Activated T-cell treated with anti-CD3 and anti-CD28 coated beads, Interleukin-2, amount 50 U/mL, for 24 hours (primary cell): ENCODE data around the gene TAS2R42.

ENCODE experiments used
- DNase-seq: peaks from one replicate; pipeline ENCODE4 v3.0.0-alpha.2; 2020
- H3K27ac Mint-ChIP-seq: 2 replicates; pipeline ENCODE4 v1.8.0; 2020; ENCODE audit warnings: mild to moderate bottlenecking, mixed read lengths
- H3K27me3 Mint-ChIP-seq: 2 replicates; pipeline ENCODE4 v1.8.0; 2020; ENCODE audit warnings: mixed read lengths
- H3K36me3 Mint-ChIP-seq: 2 replicates; pipeline ENCODE4 v1.8.0; 2020; ENCODE audit warnings: low read depth, mixed read lengths
- H3K4me1 Mint-ChIP-seq: 2 replicates; pipeline ENCODE4 v1.8.0; 2020; ENCODE audit warnings: low read depth, mixed read lengths
- H3K4me3 Mint-ChIP-seq: 2 replicates; pipeline ENCODE4 v1.8.0; 2020; ENCODE audit warnings: mild to moderate bottlenecking, moderate library complexity, mixed read lengths
- H3K9me3 Mint-ChIP-seq: 2 replicates; pipeline ENCODE4 v1.8.0; 2020; ENCODE audit warnings: mixed read lengths

Gene TAS2R42

DNA sequence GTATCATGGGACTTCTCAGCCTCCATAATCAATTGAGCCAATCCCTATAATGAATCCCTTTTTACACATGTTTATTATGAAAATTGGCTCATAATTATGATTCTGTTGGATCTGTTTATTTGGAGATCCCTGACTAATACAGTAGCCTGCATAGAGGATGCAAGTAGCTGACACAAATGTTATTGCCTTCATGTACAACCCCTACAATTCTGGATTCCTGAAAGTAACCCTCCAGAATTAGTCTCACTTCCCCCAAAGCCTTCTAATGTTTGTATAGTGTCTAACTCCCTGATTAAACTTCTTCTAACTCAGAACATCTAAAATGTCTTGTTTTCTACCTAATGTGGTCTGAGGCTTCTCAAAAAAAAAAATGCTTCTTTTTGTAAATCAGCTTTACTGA, 22.4 kb downstream of the TAS2R42 start:
- peaks cover 90% of the 10 kb centered on the region for H3K36me3 Mint-ChIP-seq
- no peak overlapping the region for H3K27ac Mint-ChIP-seq
- no peaks in the 10 kb centered on the region for H3K9me3 Mint-ChIP-seq
- H3K27me3 Mint-ChIP-seq: no peaks in the 10 kb centered on the region
- peaks cover 77% of the 10 kb centered on the region for H3K4me1 Mint-ChIP-seq
- DNase-seq: no peak
- H3K4me3 Mint-ChIP-seq: no peak overlapping the region

DNA sequence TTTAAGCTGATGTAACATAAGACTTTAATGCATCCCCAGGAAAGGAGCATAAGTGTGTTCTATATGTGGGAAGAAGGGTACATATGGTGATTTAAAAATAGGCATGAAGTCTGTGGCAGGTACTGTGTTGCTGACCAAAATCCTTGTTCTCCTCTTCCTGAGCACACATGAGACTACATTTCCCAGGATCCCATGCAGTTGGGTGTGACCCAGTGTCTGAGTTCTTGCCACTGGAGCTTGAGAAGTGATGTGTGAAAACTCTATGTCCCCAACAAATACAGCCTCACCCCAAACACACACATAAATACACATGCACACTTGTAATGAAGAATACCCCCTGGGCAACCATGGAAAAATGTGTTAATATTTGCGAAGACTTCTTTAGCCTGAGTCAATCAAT, 24.2 kb downstream of the TAS2R42 start:
- H3K4me1 Mint-ChIP-seq: peaks cover 65% of the 10 kb centered on the region
- no peaks in the 10 kb centered on the region for H3K27me3 Mint-ChIP-seq
- H3K36me3 Mint-ChIP-seq: peaks cover 87% of the 10 kb centered on the region
- H3K4me3 Mint-ChIP-seq: no peak overlapping the region
- DNase-seq: no peak
- H3K9me3 Mint-ChIP-seq: no peaks in the 10 kb centered on the region
- H3K27ac Mint-ChIP-seq: no peak overlapping the region

DNA sequence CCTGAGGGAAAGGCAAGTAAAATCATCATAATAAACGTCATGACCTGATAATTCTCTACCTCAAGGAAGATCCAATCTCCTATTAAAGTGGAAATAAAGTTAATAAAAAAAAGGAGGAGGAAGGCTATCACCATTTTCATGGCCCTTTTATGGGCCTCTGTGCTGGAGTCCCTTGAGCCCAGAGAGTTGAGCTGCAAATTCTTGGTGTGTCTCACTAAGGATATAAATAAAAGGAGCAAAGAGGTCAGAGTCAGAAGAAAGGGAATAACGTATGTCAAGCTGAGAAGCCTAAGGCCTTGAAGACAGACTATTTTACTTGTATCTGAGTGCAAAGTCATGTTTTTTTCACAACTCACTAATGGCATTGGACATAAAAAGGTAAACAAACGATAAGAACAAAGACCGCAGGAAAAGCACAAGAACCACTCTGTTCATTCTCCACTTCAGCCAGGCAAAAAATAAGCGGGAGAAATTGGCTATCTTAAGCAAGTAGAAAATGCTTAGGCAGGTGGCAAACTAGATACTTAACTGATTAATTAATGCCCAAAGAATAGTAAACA, 27.8 kb downstream of the TAS2R42 start:
- H3K4me1 Mint-ChIP-seq: peaks cover 43% of the 10 kb centered on the region
- H3K9me3 Mint-ChIP-seq: peaks cover 11% of the 10 kb centered on the region
- no peak for DNase-seq
- no peaks in the 10 kb centered on the region for H3K27me3 Mint-ChIP-seq
- H3K4me3 Mint-ChIP-seq: no peak overlapping the region
- H3K27ac Mint-ChIP-seq: no peak overlapping the region
- peaks cover 81% of the 10 kb centered on the region for H3K36me3 Mint-ChIP-seq

DNA sequence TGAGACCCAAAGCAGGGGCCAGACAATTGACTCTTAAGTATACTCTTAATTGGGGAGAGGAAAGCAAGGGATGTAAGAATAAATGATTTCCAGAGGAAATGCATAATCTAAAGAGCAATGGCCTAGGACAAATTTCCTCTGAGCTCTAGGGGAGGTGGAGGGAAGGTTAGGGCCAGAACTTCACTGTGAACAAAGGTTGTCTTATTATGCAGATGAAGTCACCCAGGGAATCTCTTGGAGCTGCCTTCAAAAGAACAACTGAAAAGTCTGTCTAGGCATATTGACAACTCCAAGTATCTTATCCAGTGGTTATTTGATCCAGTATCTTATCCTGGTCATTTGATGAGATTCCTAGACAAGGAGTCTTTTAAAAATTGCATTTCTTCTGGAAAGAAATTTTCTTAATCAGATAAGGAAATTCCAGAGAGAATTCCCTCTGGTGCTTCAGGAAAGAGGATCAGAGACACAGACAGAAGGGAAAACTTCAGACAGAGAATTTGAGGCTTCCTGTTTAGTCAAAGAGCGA, 32.3 kb downstream of the TAS2R42 start:
- no peak overlapping the region for H3K4me3 Mint-ChIP-seq
- H3K36me3 Mint-ChIP-seq: peaks cover 66% of the 10 kb centered on the region
- DNase-seq: no peak
- H3K27me3 Mint-ChIP-seq: no peaks in the 10 kb centered on the region
- peaks cover 24% of the 10 kb centered on the region for H3K4me1 Mint-ChIP-seq
- peaks cover 15% of the 10 kb centered on the region for H3K9me3 Mint-ChIP-seq
- H3K27ac Mint-ChIP-seq: no peak overlapping the region

DNA sequence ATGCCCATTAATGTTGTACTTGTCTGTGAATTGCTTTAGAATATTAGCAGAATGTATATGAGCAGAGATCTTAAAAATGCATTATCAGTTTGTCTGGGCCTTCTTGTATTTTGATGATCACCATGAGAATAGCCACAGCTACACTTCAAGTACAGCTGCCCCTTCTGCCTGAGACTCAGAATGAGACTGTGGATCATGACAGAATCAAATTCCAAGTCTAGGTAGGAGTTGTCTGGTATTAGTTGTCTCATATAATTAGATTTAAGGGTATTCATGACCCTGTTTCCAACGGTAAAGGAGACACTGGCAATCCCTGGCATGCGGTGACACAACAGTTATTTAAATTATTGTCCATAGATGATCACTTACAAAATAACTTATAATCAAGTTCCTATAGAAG, 34.0 kb downstream of the TAS2R42 start:
- Mint-ChIP-seq H3K4me1 (peaks cover 16% of the 10 kb centered on the region), H3K9me3 (peaks cover 15% of the 10 kb centered on the region), H3K27me3 (no peaks in the 10 kb centered on the region), H3K4me3 (no peak overlapping the region), H3K27ac (no peak overlapping the region), H3K36me3 (peaks cover 57% of the 10 kb centered on the region)
- DNase-seq: no peak

DNA sequence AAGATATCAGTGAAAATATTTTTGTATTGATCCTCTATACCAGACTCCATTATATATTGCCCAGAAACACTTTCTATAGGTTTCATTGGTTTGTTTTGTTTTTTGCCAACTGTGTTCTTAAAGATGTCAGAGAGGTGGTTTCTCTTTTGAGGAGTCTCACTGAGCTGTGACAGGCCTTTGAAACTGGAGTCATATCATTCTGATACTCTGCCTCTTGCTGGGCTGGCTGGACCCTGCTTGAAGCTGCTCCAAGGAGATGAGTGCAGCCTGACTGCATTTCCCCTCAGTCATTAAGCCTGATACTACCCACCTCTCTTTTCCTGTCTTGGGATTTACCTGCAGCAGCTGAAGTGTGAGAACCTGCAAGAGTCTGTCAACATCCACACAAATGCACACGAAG, 35.9 kb downstream of the TAS2R42 start:
- H3K4me1 Mint-ChIP-seq: peaks cover 18% of the 10 kb centered on the region
- H3K27me3 Mint-ChIP-seq: no peaks in the 10 kb centered on the region
- H3K36me3 Mint-ChIP-seq: peaks cover 47% of the 10 kb centered on the region
- H3K27ac Mint-ChIP-seq: no peak overlapping the region
- H3K9me3 Mint-ChIP-seq: peaks cover 12% of the 10 kb centered on the region
- H3K4me3 Mint-ChIP-seq: no peak overlapping the region
- no peak for DNase-seq

DNA sequence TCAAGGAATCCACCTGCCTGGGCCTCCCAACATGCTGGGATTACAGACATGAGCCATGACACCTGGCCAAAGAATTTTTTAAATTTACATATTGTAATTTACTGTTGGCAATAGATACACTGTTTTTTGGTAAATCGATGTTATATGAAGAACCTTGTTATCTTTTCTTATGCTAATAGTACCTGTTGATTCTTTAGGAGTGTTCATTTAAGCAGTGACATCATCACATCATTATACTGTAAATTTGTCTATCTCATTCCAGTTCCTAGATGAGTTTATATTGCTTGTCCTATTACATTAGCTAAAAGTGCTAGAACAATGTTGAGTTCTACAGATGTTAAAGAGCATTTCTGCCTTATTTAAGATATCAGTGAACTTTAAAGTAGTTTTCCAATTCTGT, 39.3 kb downstream of the TAS2R42 start:
- no peak for DNase-seq
- H3K27ac Mint-ChIP-seq: no peak overlapping the region
- H3K4me3 Mint-ChIP-seq: no peak overlapping the region
- peaks cover 19% of the 10 kb centered on the region for H3K4me1 Mint-ChIP-seq
- no peaks in the 10 kb centered on the region for H3K27me3 Mint-ChIP-seq
- peaks cover 20% of the 10 kb centered on the region for H3K9me3 Mint-ChIP-seq
- peaks cover 49% of the 10 kb centered on the region for H3K36me3 Mint-ChIP-seq

DNA sequence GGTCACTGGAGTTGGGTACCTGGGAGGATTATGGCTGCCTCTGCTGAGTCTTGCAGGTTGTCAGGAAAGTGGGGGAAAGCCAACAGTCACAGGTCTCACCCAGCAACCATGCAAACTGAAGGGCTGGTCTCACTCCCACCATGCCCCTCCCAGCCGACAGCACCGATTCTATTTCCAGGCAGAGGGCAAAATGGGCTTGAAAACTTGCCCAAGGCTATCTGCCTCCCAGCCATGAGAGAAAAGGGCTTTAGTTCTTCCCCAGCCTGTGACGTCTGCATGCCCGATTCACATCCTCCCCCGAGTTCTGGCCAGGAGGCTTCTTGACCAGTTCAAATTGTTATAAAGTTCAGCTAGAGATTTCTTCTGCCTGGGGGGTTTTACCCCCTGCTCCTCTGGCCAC, 42.4 kb downstream of the TAS2R42 start:
- Mint-ChIP-seq H3K27ac (no peak overlapping the region), H3K36me3 (peaks cover 59% of the 10 kb centered on the region), H3K4me1 (peaks cover 29% of the 10 kb centered on the region)

DNA sequence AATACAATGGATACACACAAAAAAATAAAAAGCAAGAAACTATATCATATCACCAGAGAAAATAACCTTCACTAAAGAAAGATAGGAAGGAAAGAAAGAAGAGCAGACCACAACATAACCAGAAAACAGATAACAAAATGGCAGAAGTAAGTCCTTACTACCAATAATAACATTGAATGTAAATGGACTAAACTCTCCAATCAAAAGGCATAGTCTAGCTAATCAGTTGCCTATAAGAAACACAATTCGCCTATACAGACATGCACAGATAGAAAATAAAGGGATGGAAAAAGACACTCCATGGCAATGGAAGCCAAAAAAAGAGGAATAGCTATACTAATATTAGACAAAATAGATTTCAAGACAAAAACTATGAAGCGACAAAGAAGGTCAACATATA, 43.4 kb downstream of the TAS2R42 start:
- peaks cover 31% of the 10 kb centered on the region for H3K4me1 Mint-ChIP-seq
- no peaks in the 10 kb centered on the region for H3K27me3 Mint-ChIP-seq
- no peak for DNase-seq
- peaks cover 59% of the 10 kb centered on the region for H3K36me3 Mint-ChIP-seq
- peaks cover 21% of the 10 kb centered on the region for H3K9me3 Mint-ChIP-seq
- no peak overlapping the region for H3K27ac Mint-ChIP-seq
- H3K4me3 Mint-ChIP-seq: no peak overlapping the region

More for the DNA sequence above, 42.4 kb downstream of the TAS2R42 start:
- Mint-ChIP-seq H3K4me3 (no peak overlapping the region), H3K27me3 (no peaks in the 10 kb centered on the region), H3K9me3 (peaks cover 19% of the 10 kb centered on the region)
- no peak for DNase-seq

DNA sequence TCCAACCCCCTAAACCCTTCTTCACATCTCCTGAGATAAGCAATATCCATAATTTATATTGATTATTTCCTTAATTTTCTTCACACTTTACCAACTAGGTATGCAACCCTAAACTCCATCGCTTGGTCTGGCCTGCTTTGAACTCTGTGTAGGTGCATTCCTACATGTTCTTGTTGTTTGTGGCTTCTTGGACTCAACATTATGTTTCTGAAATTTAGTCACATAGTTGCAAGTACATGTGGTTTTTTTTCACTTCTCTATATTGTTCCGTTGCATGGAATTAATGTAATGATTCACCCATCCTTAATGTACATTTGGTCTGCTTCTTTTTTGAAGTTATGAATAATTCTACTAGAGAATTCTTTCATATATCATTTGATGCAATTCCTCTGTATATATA, 50.7 kb downstream of the TAS2R42 start:
- H3K36me3 Mint-ChIP-seq: peaks cover 45% of the 10 kb centered on the region
- H3K27ac Mint-ChIP-seq: no peak overlapping the region
- no peaks in the 10 kb centered on the region for H3K27me3 Mint-ChIP-seq
- H3K9me3 Mint-ChIP-seq: peaks cover 5% of the 10 kb centered on the region
- no peak overlapping the region for H3K4me3 Mint-ChIP-seq
- H3K4me1 Mint-ChIP-seq: peaks cover 55% of the 10 kb centered on the region
- no peak for DNase-seq
